ENCODE measurements around the gene DLG3. TPM values are rescaled to one million over a fixed set of nuclear protein-coding genes. Genes with fewer than 3 reads are reported as not detected.
A peak's percentile ranks its signal among the peaks of the same experiment; 100 is the strongest.

Gene DLG3
- total RNA-seq, 4 donors from 2014 or later = 5.0 to 14.5 (median 10.4) TPM

- Histone ChIP-seq H3K27me3 (peaks cover 0 to 23% of the 10 kb centered on the region in 2 donors), H3K27ac (no peak overlapping the region), H3K9me3 (no peaks in the 10 kb centered on the region), H3K4me1 (peaks cover 0 to 12% (median 4%) of the 10 kb centered on the region in 4 donors), H3K4me3 (no peak overlapping the region), H3K36me3 (no peaks in the 10 kb centered on the region)
- 70 to 73% methylated on average over 8 of the region's 8 CpGs for whole genome bisulfite sequencing, 2 donors
- TF ChIP-seq EP300 (IDR thresholded peaks at IDR 0.05) (no peak), POLR2A (IDR thresholded peaks at IDR 0.05) (no peak)
- TF ChIP-seq, protein P1, sequence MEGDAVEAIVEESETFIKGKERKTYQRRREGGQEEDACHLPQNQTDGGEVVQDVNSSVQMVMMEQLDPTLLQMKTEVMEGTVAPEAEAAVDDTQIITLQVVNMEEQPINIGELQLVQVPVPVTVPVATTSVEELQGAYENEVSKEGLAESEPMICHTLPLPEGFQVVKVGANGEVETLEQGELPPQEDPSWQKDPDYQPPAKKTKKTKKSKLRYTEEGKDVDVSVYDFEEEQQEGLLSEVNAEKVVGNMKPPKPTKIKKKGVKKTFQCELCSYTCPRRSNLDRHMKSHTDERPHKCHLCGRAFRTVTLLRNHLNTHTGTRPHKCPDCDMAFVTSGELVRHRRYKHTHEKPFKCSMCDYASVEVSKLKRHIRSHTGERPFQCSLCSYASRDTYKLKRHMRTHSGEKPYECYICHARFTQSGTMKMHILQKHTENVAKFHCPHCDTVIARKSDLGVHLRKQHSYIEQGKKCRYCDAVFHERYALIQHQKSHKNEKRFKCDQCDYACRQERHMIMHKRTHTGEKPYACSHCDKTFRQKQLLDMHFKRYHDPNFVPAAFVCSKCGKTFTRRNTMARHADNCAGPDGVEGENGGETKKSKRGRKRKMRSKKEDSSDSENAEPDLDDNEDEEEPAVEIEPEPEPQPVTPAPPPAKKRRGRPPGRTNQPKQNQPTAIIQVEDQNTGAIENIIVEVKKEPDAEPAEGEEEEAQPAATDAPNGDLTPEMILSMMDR (IDR thresholded peaks at IDR 0.05) = no peak
- DNase-seq (ENCODE audit: low spot score in 2 of 2) = no peak
Observed at GRCh38 chrX:70437921-70438665, 6.5 kb upstream of the DLG3 start.

- Histone ChIP-seq H3K27ac (no peak overlapping the region), H3K4me3 (no peak overlapping the region), H3K9me3 (no peaks in the 10 kb centered on the region), H3K4me1 (peaks cover 0 to 7% (median 4%) of the 10 kb centered on the region in 4 donors), H3K36me3 (no peaks in the 10 kb centered on the region), H3K27me3 (peaks cover 0 to 30% of the 10 kb centered on the region in 2 donors)
- WGBS, 2 donors = 67 to 74% methylated on average over 1 of the region's 1 CpG
- TF ChIP-seq, protein P1 (IDR thresholded peaks at IDR 0.05) = no peak
- TF ChIP-seq EP300 (IDR thresholded peaks at IDR 0.05) (no peak), POLR2A (IDR thresholded peaks at IDR 0.05) (no peak)
- DNase-seq (ENCODE audit: low spot score in 2 of 2) = no peak
Observed at GRCh38 chrX:70439016-70439415, 5.6 kb upstream of the DLG3 start.

DNA sequence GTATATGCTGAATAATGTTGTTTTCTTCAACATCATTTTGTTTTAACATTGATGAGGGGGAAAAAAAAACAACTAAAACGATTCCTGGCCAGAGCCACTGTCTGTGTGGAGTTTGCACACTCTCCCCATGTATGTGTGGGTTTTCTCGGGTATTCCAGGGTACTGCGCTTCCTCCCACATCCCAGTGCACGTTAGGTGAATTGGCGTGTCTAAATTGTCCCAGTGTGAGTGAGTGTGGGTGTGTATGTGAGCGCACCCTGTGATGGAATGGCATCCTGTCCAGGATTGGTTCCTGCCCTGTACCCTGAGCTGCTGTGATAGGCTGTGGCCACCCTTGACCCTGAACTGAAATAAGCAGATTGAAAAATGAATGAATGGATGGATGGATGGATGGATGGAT lies 2.4 kb upstream of the DLG3 start:
- no peak for DNase-seq (ENCODE audit: low spot score in 2 of 2)
- Histone ChIP-seq H3K27me3 (peaks cover 0 to 55% of the 10 kb centered on the region in 2 donors), H3K36me3 (no peaks in the 10 kb centered on the region), H3K4me1 (peaks cover 0 to 11% (median 0%) of the 10 kb centered on the region in 4 donors), H3K27ac (no peak overlapping the region), H3K4me3 (no peak overlapping the region), H3K9me3 (no peaks in the 10 kb centered on the region)
- TF ChIP-seq EP300 (IDR thresholded peaks at IDR 0.05) = no peak
- TF ChIP-seq, protein P1 (IDR thresholded peaks at IDR 0.05) = no peak
- no peak for TF ChIP-seq POLR2A (IDR thresholded peaks at IDR 0.05)
- 53 to 61% methylated on average over 6 of the region's 6 CpGs for WGBS, 2 donors

DNA sequence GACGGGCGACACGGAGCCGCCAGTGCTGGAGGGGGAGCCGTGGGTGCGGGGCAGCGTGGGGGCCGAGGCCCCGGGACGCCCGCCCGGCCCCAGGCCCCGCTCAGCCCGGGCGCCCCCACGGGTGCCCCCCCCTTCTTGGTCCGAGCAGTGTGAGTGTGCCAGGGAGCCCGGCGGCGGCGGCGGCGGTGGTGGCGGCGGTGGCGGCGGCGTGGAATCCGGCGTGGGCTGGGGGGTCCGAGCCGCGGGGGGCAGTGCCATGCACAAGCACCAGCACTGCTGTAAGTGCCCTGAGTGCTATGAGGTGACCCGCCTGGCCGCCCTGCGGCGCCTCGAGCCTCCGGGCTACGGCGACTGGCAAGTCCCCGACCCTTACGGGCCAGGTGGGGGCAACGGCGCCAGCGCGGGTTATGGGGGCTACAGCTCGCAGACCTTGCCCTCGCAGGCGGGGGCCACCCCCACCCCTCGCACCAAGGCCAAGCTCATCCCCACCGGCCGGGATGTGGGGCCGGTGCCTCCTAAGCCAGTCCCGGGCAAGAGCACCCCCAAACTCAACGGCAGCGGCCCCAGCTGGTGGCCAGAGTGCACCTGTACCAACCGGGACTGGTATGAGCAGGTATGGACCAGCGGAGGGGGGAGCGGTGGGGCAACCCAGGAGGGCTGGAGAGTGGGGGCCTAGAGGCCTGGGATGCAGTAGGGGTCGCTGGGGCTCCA lies 466 bp downstream of the DLG3 start:
- peaks cover 0 to 44% of the 10 kb centered on the region in 2 donors for H3K27me3 ChIP-seq
- WGBS, 2 donors = 0 to 64% methylated on average over 1 to 40 of the region's 61 CpGs

More for the DNA sequence above, 466 bp downstream of the DLG3 start:
- no peak for DNase-seq (ENCODE audit: low spot score in 2 of 2)
- Histone ChIP-seq H3K4me1 (peaks cover 0 to 11% (median 0%) of the 10 kb centered on the region in 4 donors), H3K27ac (no peak overlapping the region), H3K9me3 (no peaks in the 10 kb centered on the region), H3K4me3 (peak overlapping the region in 1 of 4 donors; percentile 34), H3K36me3 (no peaks in the 10 kb centered on the region)
- TF ChIP-seq, protein P1 (IDR thresholded peaks at IDR 0.05) = no peak
- no peak for TF ChIP-seq EP300 (IDR thresholded peaks at IDR 0.05)
- no peak for TF ChIP-seq POLR2A (IDR thresholded peaks at IDR 0.05)

Data from tibial nerve (tissue), 4 donors.